ENCODE data around the gene LAG3.
"Not testable (repeated sequence)": the region's sequence is repeated elsewhere in the genome, so short reads cannot be mapped to it uniquely, and the experiment has no call there.

LAG3 gene

GRCh38 chr12:6772331-6772695, at the start of gene LAG3:
LAG3 (plus strand) TSS chr12:6772520; CDS start chr12:6772853, 333 bp downstream.
- peak in 2 of 3 experiments; percentile 49 to 81 for DNase-seq (ENCODE audit: low read depth in 3 of 3)

- no peak for DNase-seq (ENCODE audit: low read depth in 3 of 3)
Observed at GRCh38 chr12:6722863-6723262, 49.5 kb upstream of the LAG3 start.

- peak; percentile 88 to 98 (median 92) for DNase-seq (ENCODE audit: low read depth in 3 of 3)
Observed at GRCh38 chr12:6723607-6724408, 48.5 kb upstream of the LAG3 start, which contains the start of gene COPS7A. COPS7A (plus strand) TSS chr12:6724046; CDS start chr12:6724657, 611 bp downstream.

GRCh38 chr12:6724409-6724797, 47.9 kb upstream of the LAG3 start:
- peak in 1 of 3 experiments; percentile 19 for DNase-seq (ENCODE audit: low read depth in 3 of 3)

GRCh38 chr12:6725350-6725749, 47.0 kb upstream of the LAG3 start:
- no peak for DNase-seq (ENCODE audit: low read depth in 3 of 3)

GRCh38 chr12:6729186-6729585, 43.1 kb upstream of the LAG3 start:
- no peak for DNase-seq (ENCODE audit: low read depth in 3 of 3)

GRCh38 chr12:6730169-6730568, 42.2 kb upstream of the LAG3 start:
- no peak for DNase-seq (ENCODE audit: low read depth in 3 of 3)

GRCh38 chr12:6734506-6735387, 37.6 kb upstream of the LAG3 start:
- no peak for DNase-seq (ENCODE audit: low read depth in 3 of 3)

- peak in 1 of 3 experiments; percentile 36 for DNase-seq (ENCODE audit: low read depth in 3 of 3)
Observed at GRCh38 chr12:6735448-6736191, 36.7 kb upstream of the LAG3 start.

- DNase-seq (ENCODE audit: low read depth in 3 of 3): no peak
Observed at GRCh38 chr12:6736754-6737153, 35.6 kb upstream of the LAG3 start.

GRCh38 chr12:6742080-6742479, 30.2 kb upstream of the LAG3 start:
- DNase-seq (ENCODE audit: low read depth in 3 of 3): not testable (repeated sequence)

- no peak for DNase-seq (ENCODE audit: low read depth in 3 of 3)
Observed at GRCh38 chr12:6742834-6743233, 29.5 kb upstream of the LAG3 start.

GRCh38 chr12:6743300-6743699, 29.0 kb upstream of the LAG3 start:
- not testable (repeated sequence) for DNase-seq (ENCODE audit: low read depth in 3 of 3)

GRCh38 chr12:6745741-6746525, 26.4 kb upstream of the LAG3 start:
- DNase-seq (ENCODE audit: low read depth in 3 of 3): no peak

GRCh38 chr12:6747216-6747615, 25.1 kb upstream of the LAG3 start:
- no peak for DNase-seq (ENCODE audit: low read depth in 3 of 3)

- no peak for DNase-seq (ENCODE audit: low read depth in 3 of 3)
Observed at GRCh38 chr12:6748761-6749160, 23.6 kb upstream of the LAG3 start.

- DNase-seq (ENCODE audit: low read depth in 3 of 3): no peak
Observed at GRCh38 chr12:6750506-6750905, 21.8 kb upstream of the LAG3 start.

GRCh38 chr12:6751767-6752166, 20.6 kb upstream of the LAG3 start:
- DNase-seq (ENCODE audit: low read depth in 3 of 3): no peak

GRCh38 chr12:6752167-6752920, 20.0 kb upstream of the LAG3 start:
- no peak for DNase-seq (ENCODE audit: low read depth in 3 of 3)

Data from stimulated activated CD4-positive, alpha-beta T cell treated with anti-CD3 and anti-CD28 coated beads, TNF-alpha, amount 100 ng/mL, for 24 hours (primary cell).